ENCODE results near the gene TACR1. TPM values are rescaled to one million over a fixed set of nuclear protein-coding genes. Genes with fewer than 3 reads are reported as not detected.

TACR1 gene
- total and polyA plus RNA-seq, 2 of the 13 experiments (the other 11 are each of a cell fraction or from before 2014, with no cell fraction given), result not detected

DNA sequence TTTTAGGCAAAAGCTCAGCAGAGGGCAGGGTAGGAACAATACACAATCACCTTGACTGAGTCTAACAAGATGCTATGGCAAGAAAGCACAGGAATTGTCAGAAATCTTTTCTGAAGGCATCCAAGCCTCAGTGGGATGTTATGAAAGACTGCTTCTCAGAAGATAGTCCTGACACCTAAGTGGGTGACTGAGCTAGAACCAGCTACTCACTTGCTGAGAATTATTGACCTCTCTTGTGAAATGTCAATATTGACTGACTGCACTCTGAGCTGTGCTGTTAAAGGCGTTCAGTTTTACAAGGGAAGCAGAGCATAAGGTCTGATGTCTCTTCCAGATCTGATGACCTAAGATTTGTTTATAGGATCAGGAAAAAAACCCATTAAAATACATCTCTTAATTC, 46.1 kb downstream of the TACR1 start (continued):
- peak; percentile 41; the same call in 1 of the 2 replicates for TF ChIP-seq ZNF280D (CRISPR knock-in tag; IDR thresholded peaks at IDR 0.05)
- no peak for TF ChIP-seq PCBP1 (IDR thresholded peaks at IDR 0.05; ENCODE audit: borderline replicate concordance, low read depth, low read length)
- peak; percentile 97 for TF ChIP-seq SMARCC2 (IDR thresholded peaks at IDR 0.05)
- TF ChIP-seq NR2F2 (IDR thresholded peaks at IDR 0.05; ENCODE audit: borderline replicate concordance, low read depth), result peak; percentile 85
- TF ChIP-seq XBP1 (CRISPR knock-in tag; IDR thresholded peaks at IDR 0.05), result no peak
- no peak for TF ChIP-seq HIVEP1 (CRISPR knock-in tag; IDR thresholded peaks at IDR 0.05)
- peak; percentile 91 for TF ChIP-seq BCL6 (CRISPR knock-in tag; IDR thresholded peaks at IDR 0.05)
- no peak for TF ChIP-seq ZNF879 (CRISPR knock-in tag; IDR thresholded peaks at IDR 0.05)
- TF ChIP-seq ZNF703 (CRISPR knock-in tag; IDR thresholded peaks at IDR 0.05; ENCODE audit: borderline replicate concordance), result no peak
- no peak for TF ChIP-seq MED8 (CRISPR knock-in tag; IDR thresholded peaks at IDR 0.05; ENCODE audit: insufficient replicate concordance)
- TF ChIP-seq ZNF276 (CRISPR knock-in tag; IDR thresholded peaks at IDR 0.05; ENCODE audit: low read depth), result no peak
- TF ChIP-seq ZNF274 (CRISPR knock-in tag; IDR thresholded peaks at IDR 0.05), result no peak
- TF ChIP-seq GTF2F1 (IDR thresholded peaks at IDR 0.05; ENCODE audit: low read length), result no peak
- TF ChIP-seq MXD4 (CRISPR knock-in tag; IDR thresholded peaks at IDR 0.05), result peak; percentile 66; the same call in 1 of the 2 replicates
- TF ChIP-seq POGZ (CRISPR knock-in tag; IDR thresholded peaks at IDR 0.05), result peak; percentile 69; the same call in 1 of the 2 replicates
- no peak for TF ChIP-seq RORA (CRISPR knock-in tag; IDR thresholded peaks at IDR 0.05)
- peak; percentile 91 for TF ChIP-seq ISL2 (CRISPR knock-in tag; IDR thresholded peaks at IDR 0.05)
- TF ChIP-seq, protein P1, sequence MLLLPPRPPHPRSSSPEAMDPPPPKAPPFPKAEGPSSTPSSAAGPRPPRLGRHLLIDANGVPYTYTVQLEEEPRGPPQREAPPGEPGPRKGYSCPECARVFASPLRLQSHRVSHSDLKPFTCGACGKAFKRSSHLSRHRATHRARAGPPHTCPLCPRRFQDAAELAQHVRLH (CRISPR knock-in tag; IDR thresholded peaks at IDR 0.05; ENCODE audit: borderline replicate concordance, low read depth), result 0 out of 2 replicates have a peak, but pooled peaks have one; percentile 70
- TF ChIP-seq, protein P2, sequence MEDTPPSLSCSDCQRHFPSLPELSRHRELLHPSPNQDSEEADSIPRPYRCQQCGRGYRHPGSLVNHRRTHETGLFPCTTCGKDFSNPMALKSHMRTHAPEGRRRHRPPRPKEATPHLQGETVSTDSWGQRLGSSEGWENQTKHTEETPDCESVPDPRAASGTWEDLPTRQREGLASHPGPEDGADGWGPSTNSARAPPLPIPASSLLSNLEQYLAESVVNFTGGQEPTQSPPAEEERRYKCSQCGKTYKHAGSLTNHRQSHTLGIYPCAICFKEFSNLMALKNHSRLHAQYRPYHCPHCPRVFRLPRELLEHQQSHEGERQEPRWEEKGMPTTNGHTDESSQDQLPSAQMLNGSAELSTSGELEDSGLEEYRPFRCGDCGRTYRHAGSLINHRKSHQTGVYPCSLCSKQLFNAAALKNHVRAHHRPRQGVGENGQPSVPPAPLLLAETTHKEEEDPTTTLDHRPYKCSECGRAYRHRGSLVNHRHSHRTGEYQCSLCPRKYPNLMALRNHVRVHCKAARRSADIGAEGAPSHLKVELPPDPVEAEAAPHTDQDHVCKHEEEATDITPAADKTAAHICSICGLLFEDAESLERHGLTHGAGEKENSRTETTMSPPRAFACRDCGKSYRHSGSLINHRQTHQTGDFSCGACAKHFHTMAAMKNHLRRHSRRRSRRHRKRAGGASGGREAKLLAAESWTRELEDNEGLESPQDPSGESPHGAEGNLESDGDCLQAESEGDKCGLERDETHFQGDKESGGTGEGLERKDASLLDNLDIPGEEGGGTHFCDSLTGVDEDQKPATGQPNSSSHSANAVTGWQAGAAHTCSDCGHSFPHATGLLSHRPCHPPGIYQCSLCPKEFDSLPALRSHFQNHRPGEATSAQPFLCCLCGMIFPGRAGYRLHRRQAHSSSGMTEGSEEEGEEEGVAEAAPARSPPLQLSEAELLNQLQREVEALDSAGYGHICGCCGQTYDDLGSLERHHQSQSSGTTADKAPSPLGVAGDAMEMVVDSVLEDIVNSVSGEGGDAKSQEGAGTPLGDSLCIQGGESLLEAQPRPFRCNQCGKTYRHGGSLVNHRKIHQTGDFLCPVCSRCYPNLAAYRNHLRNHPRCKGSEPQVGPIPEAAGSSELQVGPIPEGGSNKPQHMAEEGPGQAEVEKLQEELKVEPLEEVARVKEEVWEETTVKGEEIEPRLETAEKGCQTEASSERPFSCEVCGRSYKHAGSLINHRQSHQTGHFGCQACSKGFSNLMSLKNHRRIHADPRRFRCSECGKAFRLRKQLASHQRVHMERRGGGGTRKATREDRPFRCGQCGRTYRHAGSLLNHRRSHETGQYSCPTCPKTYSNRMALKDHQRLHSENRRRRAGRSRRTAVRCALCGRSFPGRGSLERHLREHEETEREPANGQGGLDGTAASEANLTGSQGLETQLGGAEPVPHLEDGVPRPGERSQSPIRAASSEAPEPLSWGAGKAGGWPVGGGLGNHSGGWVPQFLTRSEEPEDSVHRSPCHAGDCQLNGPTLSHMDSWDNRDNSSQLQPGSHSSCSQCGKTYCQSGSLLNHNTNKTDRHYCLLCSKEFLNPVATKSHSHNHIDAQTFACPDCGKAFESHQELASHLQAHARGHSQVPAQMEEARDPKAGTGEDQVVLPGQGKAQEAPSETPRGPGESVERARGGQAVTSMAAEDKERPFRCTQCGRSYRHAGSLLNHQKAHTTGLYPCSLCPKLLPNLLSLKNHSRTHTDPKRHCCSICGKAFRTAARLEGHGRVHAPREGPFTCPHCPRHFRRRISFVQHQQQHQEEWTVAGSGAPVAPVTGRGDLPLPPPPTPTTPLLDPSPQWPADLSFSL (CRISPR knock-in tag; IDR thresholded peaks at IDR 0.05), result no peak
- TF ChIP-seq RARG (CRISPR knock-in tag; IDR thresholded peaks at IDR 0.05; ENCODE audit: low read depth), result no peak
